Measurements from ENCODE around the gene ALOX5. TPM values are rescaled to one million over a fixed set of nuclear protein-coding genes. Genes with fewer than 3 reads are reported as not detected.

The ALOX5 gene
- total RNA-seq, 1 experiment from 2014 or later, result 6.1 TPM

- Histone ChIP-seq H3K36me3 (ENCODE audit: control insufficient read depth in 1 of 2, insufficient read depth in 2 of 2, low read length in 2 of 2) (no peaks in the 10 kb centered on the region), H3K4me1 (ENCODE audit: control insufficient read depth in 1 of 2, insufficient read depth in 2 of 2, low read length in 2 of 2) (peaks cover 14 to 17% of the 10 kb centered on the region in 2 experiments), H4K20me1 (ENCODE audit: insufficient read depth) (no peaks in the 10 kb centered on the region), H3K4me3 (replicated peaks in 1 of 2; ENCODE audit: low read depth in 1 of 2, low read length in 2 of 2) (no peak overlapping the region), H2AFZ (ENCODE audit: low read depth, low read length, poor library complexity, severe bottlenecking) (no peak overlapping the region), H3K79me2 (ENCODE audit: insufficient read depth, low read length) (no peaks in the 10 kb centered on the region), H3K27ac (ENCODE audit: low read depth, low read length) (no peak overlapping the region), H3K9ac (ENCODE audit: low read length) (no peak overlapping the region), H3K9me2 (ENCODE audit: insufficient read depth) (no peaks in the 10 kb centered on the region), H3K9me3 (ENCODE audit: control insufficient read depth in 1 of 2, insufficient read depth in 1 of 2, low read depth in 1 of 2, low read length in 2 of 2) (no peaks in the 10 kb centered on the region), H3K27me3 (ENCODE audit: insufficient read depth, low read length) (no peaks in the 10 kb centered on the region), H3K4me2 (ENCODE audit: low read length) (no peak overlapping the region)
- DNase-seq (ENCODE audit: low read depth, low spot score) (no peak), ATAC-seq (no peak)
- BruUV-seq (replicated peaks), result no TSS peak
- ChIA-PET POLR2A (no interaction called here), RAD21 (ENCODE audit: low non-redundant PET in 1 of 2, low total read pairs in 2 of 2, uncharacterized antibody in 2 of 2, unreplicated experiment in 2 of 2) (no interaction called here), CTCF (no interaction called here)
- intact Hi-C loops (cut with micrococcal nuclease), result no loop called here
- TF ChIP-seq RAD21 (IDR thresholded peaks at IDR 0.05; ENCODE audit: low read depth), result no peak
- no peak for TF ChIP-seq REST (IDR thresholded peaks at IDR 0.05; ENCODE audit: low read depth)
Observed at GRCh38 chr10:45421221-45422097, 47.4 kb downstream of the ALOX5 start.

GRCh38 chr10:45422207-45422865 lies 48.3 kb downstream of the ALOX5 start:
- peaks cover 15 to 22% of the 10 kb centered on the region in 2 experiments for H3K4me1 ChIP-seq (ENCODE audit: control insufficient read depth in 1 of 2, insufficient read depth in 2 of 2, low read length in 2 of 2)
- BruUV-seq (replicated peaks), result no TSS peak
- TF ChIP-seq REST (IDR thresholded peaks at IDR 0.05; ENCODE audit: low read depth), result no peak
- TF ChIP-seq ATF3 (IDR thresholded peaks at IDR 0.05), result no peak
- no peak for TF ChIP-seq EZH2phosphoT487 (IDR thresholded peaks at IDR 0.05; ENCODE audit: borderline replicate concordance)
- TF ChIP-seq YY1 (IDR thresholded peaks at IDR 0.05; ENCODE audit: extremely low read depth, insufficient replicate concordance, low read depth, low read length), result no peak
- TF ChIP-seq POLR2AphosphoS5 (IDR thresholded peaks at IDR 0.05; ENCODE audit: low read depth, low read length), result no peak
- no peak for TF ChIP-seq FOSL1 (IDR thresholded peaks at IDR 0.05; ENCODE audit: low read depth)
- no peak for TF ChIP-seq SRF (IDR thresholded peaks at IDR 0.05; ENCODE audit: low read depth)
- TF ChIP-seq TCF7L2 (IDR thresholded peaks at IDR 0.05; ENCODE audit: borderline replicate concordance, extremely low read depth, insufficient read depth, insufficient read length), result no peak
- no peak for TF ChIP-seq RAD21 (IDR thresholded peaks at IDR 0.05; ENCODE audit: low read depth)
- no peak for TF ChIP-seq SIN3A (IDR thresholded peaks at IDR 0.05; ENCODE audit: low read depth)

More at GRCh38 chr10:45422207-45422865, 48.3 kb downstream of the ALOX5 start:
- no peaks in the 10 kb centered on the region for H3K79me2 ChIP-seq (ENCODE audit: insufficient read depth, low read length)
- no peak overlapping the region for H2AFZ ChIP-seq (ENCODE audit: low read depth, low read length, poor library complexity, severe bottlenecking)
- H3K4me2 ChIP-seq (ENCODE audit: low read length), result no peak overlapping the region
- H3K9ac ChIP-seq (ENCODE audit: low read length), result no peak overlapping the region
- no peak overlapping the region for H3K27ac ChIP-seq (ENCODE audit: low read depth, low read length)
- no peaks in the 10 kb centered on the region for H3K36me3 ChIP-seq (ENCODE audit: control insufficient read depth in 1 of 2, insufficient read depth in 2 of 2, low read length in 2 of 2)
- intact Hi-C loops (cut with micrococcal nuclease), result no loop called here
- DNase-seq (ENCODE audit: low read depth, low spot score) (no peak), ATAC-seq (no peak)
- ChIA-PET CTCF (no interaction called here), RAD21 (ENCODE audit: low non-redundant PET in 1 of 2, low total read pairs in 2 of 2, uncharacterized antibody in 2 of 2, unreplicated experiment in 2 of 2) (no interaction called here), POLR2A (no interaction called here)
- H4K20me1 ChIP-seq (ENCODE audit: insufficient read depth), result no peaks in the 10 kb centered on the region
- no peaks in the 10 kb centered on the region for H3K27me3 ChIP-seq (ENCODE audit: insufficient read depth, low read length)
- no peaks in the 10 kb centered on the region for H3K9me2 ChIP-seq (ENCODE audit: insufficient read depth)
- H3K4me3 ChIP-seq (replicated peaks in 1 of 2; ENCODE audit: low read depth in 1 of 2, low read length in 2 of 2), result no peak overlapping the region
- no peaks in the 10 kb centered on the region for H3K9me3 ChIP-seq (ENCODE audit: control insufficient read depth in 1 of 2, insufficient read depth in 1 of 2, low read depth in 1 of 2, low read length in 2 of 2)

Measured in HCT116 (cell line).